Measurements from ENCODE around the gene TGIF2LX.
"Not testable (repeated sequence)": the region's sequence is repeated elsewhere in the genome, so short reads cannot be mapped to it uniquely, and the experiment has no call there.

The TGIF2LX gene

DNA sequence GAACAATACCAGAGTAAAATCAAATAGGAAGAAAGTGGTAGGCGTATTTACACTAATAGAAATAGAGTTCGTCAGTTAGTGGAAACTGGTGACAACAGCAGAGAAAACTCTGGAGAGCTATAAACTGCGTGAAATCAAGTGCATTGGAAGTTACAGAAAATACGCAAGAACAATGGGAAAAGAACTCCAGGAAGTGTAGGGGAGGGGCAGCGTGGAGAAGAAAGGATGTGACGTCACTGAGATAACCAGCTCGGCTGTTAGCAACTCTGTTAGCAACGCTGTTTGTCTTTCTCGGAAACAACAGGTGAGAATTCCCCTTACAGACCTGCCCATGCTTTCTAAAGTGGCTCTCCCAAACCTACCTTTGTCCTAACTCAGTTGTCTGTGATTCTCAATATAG, at the start of gene TGIF2LX:
TGIF2LX (plus strand) TSS at position 244 of the 400 bp plus-strand sequence. CDS start 178 bp downstream, outside the sequence.
- DNase-seq, result not testable (repeated sequence)

DNA sequence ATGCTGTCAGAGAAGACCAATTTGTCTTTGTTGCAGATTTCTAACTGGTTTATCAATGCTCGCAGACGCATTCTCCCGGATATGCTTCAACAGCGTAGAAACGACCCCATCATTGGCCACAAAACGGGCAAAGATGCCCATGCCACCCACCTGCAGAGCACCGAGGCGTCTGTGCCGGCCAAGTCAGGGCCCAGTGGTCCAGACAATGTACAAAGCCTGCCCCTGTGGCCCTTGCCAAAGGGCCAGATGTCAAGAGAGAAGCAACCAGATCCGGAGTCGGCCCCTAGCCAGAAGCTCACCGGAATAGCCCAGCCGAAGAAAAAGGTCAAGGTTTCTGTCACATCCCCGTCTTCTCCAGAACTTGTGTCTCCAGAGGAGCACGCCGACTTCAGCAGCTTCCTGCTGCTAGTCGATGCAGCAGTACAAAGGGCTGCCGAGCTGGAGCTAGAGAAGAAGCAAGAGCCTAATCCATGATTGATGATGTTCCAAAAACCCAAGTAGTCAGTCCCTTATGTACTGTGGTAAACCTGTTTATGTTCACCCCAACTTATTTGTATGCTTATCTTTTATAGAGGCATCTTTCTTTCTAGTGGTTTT, 728 bp downstream of the TGIF2LX start:
- DNase-seq, result not testable (repeated sequence)

DNA sequence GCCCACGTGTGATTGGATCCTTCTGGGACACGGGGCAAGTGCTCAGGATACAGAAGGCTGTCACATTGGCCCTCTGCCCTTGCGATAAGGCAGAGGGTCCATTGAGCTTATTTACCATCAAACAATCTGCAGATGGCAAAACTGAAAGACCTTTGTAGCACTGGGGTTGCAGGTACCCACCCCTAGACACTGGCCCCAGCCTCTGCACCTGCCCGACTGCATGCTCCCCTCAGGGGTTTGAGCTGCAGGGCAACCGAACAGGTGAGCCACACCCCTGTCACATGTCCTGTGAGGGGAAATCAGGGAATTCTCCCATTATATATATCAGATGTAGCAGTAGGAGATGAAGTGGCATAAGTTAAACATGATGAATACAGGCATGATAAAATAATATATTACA, 21.4 kb downstream of the TGIF2LX start:
- not testable (repeated sequence) for DNase-seq

DNA sequence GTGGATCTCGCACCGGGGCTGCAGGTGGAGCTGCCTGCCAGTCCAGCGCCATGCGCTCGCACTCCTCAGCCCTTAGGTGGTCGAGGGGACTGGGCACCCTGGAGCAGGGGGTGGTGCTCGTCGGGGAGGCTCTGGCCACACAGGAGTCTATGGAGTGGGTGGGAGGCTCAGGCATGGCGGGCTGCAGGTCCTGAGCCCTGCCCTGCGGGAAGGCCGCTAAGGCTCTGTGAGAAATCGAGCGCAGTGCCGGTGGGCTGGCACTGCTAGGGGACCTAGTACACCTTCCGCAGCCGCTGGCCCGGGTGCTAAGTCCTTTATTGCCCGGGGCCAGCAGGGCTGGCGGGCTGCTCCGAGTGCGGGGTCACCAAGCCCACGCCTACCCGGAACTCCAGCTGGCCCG, 43.9 kb downstream of the TGIF2LX start:
- DNase-seq, result not testable (repeated sequence)

All from CD4-positive, alpha-beta T cell treated with Interleukin-6 for 4 hours (primary cell).